Endothelial cell of umbilical vein (primary cell): ENCODE results near the gene CD44. TPM values are rescaled to one million over a fixed set of nuclear protein-coding genes. Genes with fewer than 3 reads are reported as not detected.

ENCODE experiments used
- BruUV-seq: library from RNA; stranded (reverse); fragments of 400-500 nt; replicated peaks from 2 replicates; lab custom pipeline; 2021; lab: Mats Ljungman, UMichigan
- CTCF ChIA-PET: fragments of 300-600, 350-600 bp; sonication (Branson Sonifier 250); formaldehyde crosslinking; loops from one replicate; lab custom pipeline; 2021; ENCODE audit warnings: antibody characterized with exemption, inconsistent platforms; lab: Charles Lee
- POLR2A ChIA-PET: fragments of 300-600, 350-600 bp; sonication (Branson Sonifier 250); formaldehyde crosslinking; loops from one replicate; lab custom pipeline; 2021; ENCODE audit warnings: antibody characterized with exemption, inconsistent platforms; lab: Charles Lee
- DNase-seq: peaks from one replicate; pipeline ENCODE4 v3.0.0-alpha.2; 2011; ENCODE audit warnings: low read depth, low spot score
- FAIRE-seq: peaks from 2 replicates; lab custom pipeline; 2011; peaks lifted over from hg19 to GRCh38; lab: Jason Lieb, UNC
- H2AFZ ChIP-seq: 2 replicates; pipeline ENCODE4 v1.6.0; 2012; ENCODE audit warnings: low read depth, low read length, control low read depth, inconsistent platforms
- H3K27ac ChIP-seq: 2 replicates; pipeline ENCODE4 v1.5.1; 2011; ENCODE audit warnings: low read depth, mild to moderate bottlenecking, control low read depth, low read length, moderate library complexity; ENCODE audit not compliant: insufficient read depth
- H3K27me3 ChIP-seq, 2 experiments: 2 replicates each; pipeline versions ENCODE4 v1.6.0 to v1.6.1; 2011; ENCODE audit warnings: low read length in 2 of 2, mixed read lengths in 1 of 2; ENCODE audit not compliant: control insufficient read depth in 2 of 2, insufficient read depth in 2 of 2
- H3K36me3 ChIP-seq, 2 experiments: 2 replicates in 1 of 2; 3 replicates in 1 of 2; pipeline ENCODE4 v1.5.1; 2011; ENCODE audit warnings: low read length in 2 of 2, mild to moderate bottlenecking in 1 of 2, moderate library complexity in 1 of 2; ENCODE audit not compliant: control insufficient read depth in 2 of 2, insufficient read depth in 2 of 2; ENCODE audit errors: extremely low read depth in 1 of 2
- H3K4me1 ChIP-seq: 3 replicates; pipeline ENCODE4 v1.5.1; 2011; ENCODE audit warnings: mild to moderate bottlenecking, low read length; ENCODE audit not compliant: control insufficient read depth, insufficient read depth; ENCODE audit errors: extremely low read depth
- H3K4me2 ChIP-seq: 2 replicates; pipeline ENCODE4 v1.6.1; 2011; ENCODE audit warnings: low read length, control low read depth, mixed read lengths; ENCODE audit not compliant: insufficient read depth
- H3K4me3 ChIP-seq, 3 experiments: fragments of 200-600 bp in 1 of 3; sonication (generic), shearing (Covaris generic) in 1 of 3; replicated peaks in 1 of 3; 2 replicates each; pipeline ENCODE4 v1.5.1; 2011 to 2016; ENCODE audit warnings: control low read depth in 3 of 3, low read length in 3 of 3, mild to moderate bottlenecking in 2 of 3, inconsistent platforms in 1 of 3, low read depth in 1 of 3, moderate library complexity in 1 of 3; ENCODE audit not compliant: insufficient read depth in 1 of 3
- H3K79me2 ChIP-seq: 2 replicates; pipeline ENCODE4 v1.6.0; 2012; ENCODE audit warnings: low read length, inconsistent platforms; ENCODE audit not compliant: control insufficient read depth, insufficient read depth
- H3K9ac ChIP-seq: replicated peaks from 2 replicates; pipeline ENCODE3; 2011; ENCODE audit warnings: low read length, control low read depth; ENCODE audit not compliant: insufficient read depth; ENCODE audit errors: extremely low read depth
- H3K9me1 ChIP-seq: replicated peaks from 3 replicates; pipeline ENCODE4 v1.6.0; 2011; ENCODE audit warnings: mild to moderate bottlenecking, low read length; ENCODE audit not compliant: control insufficient read depth, insufficient read depth; ENCODE audit errors: extremely low read depth
- H3K9me3 ChIP-seq: replicated peaks from 2 replicates; pipeline ENCODE4 v1.5.1; 2012; ENCODE audit warnings: low read length, inconsistent platforms; ENCODE audit not compliant: control insufficient read depth, insufficient read depth
- H4K20me1 ChIP-seq: replicated peaks from 2 replicates; pipeline ENCODE3; 2011; ENCODE audit warnings: mild to moderate bottlenecking, low read length; ENCODE audit not compliant: control insufficient read depth, insufficient read depth; ENCODE audit errors: extremely low read depth
- CTCF ChIP-seq, 2 donors: IDR thresholded peaks; 1 replicate in 1 of 2; 2 replicates in 1 of 2; pipeline ENCODE4 v1.5.1; 2011; ENCODE audit warnings: low read length in 2 of 2, mild to moderate bottlenecking in 2 of 2, moderate library complexity in 2 of 2, control low read depth in 1 of 2, inconsistent platforms in 1 of 2, low read depth in 1 of 2; ENCODE audit not compliant: insufficient read depth in 1 of 2; ENCODE audit errors: extremely low read depth in 1 of 2
- EZH2 ChIP-seq: IDR thresholded peaks from 2 replicates; pipeline ENCODE4 v1.6.1; 2012; ENCODE audit warnings: borderline replicate concordance, low read depth, mild to moderate bottlenecking, moderate library complexity, low read length, inconsistent platforms; ENCODE audit not compliant: severe bottlenecking
- FOS ChIP-seq: IDR thresholded peaks from 2 replicates; pipeline ENCODE4 v1.6.1; 2011; ENCODE audit warnings: mild to moderate bottlenecking, low read length, moderate library complexity, borderline replicate concordance; ENCODE audit not compliant: insufficient read depth
- GATA2 ChIP-seq: IDR thresholded peaks from 2 replicates; pipeline ENCODE4 v1.7.0; 2011; ENCODE audit warnings: low read depth, mild to moderate bottlenecking, moderate library complexity, mixed read lengths, low read length; ENCODE audit not compliant: insufficient read length, insufficient read depth
- JUN ChIP-seq: IDR thresholded peaks from 2 replicates; pipeline ENCODE4 v1.6.1; 2011; ENCODE audit warnings: borderline replicate concordance, low read depth; ENCODE audit not compliant: insufficient read length, insufficient read depth
- MAX ChIP-seq: IDR thresholded peaks from 2 replicates; pipeline ENCODE4 v1.6.1; 2011; ENCODE audit not compliant: insufficient read depth, insufficient read length
- MYC ChIP-seq: IDR thresholded peaks from one replicate; pipeline ENCODE4 v1.6.1; 2011; ENCODE audit warnings: mild to moderate bottlenecking, low read depth, low read length
- POLR2A ChIP-seq: IDR thresholded peaks from 2 replicates; pipeline ENCODE4 v1.6.1; 2012; ENCODE audit warnings: low read depth, mild to moderate bottlenecking, control low read depth, low read length
- POLR2AphosphoS5 ChIP-seq: IDR thresholded peaks from 2 replicates; pipeline ENCODE4 v1.6.1; 2012; ENCODE audit warnings: low read depth, mild to moderate bottlenecking, control low read depth, low read length, moderate library complexity; ENCODE audit not compliant: insufficient read depth
- dilution Hi-C: fragments of 300-500 bp; cut with MboI; formaldehyde crosslinking; loops from one replicate; pipeline ENCODE4 v1.15.0; 2019; ENCODE audit warnings: low sequenced_read_pairs; ENCODE audit not compliant: extremely low pct_ligation_motif_present
- intact Hi-C: fragments of 100-400 bp; cut with micrococcal nuclease; formaldehyde crosslinking; loops from one replicate; pipeline ENCODE4 v1.10.0; 2022
- polyA plus RNA-seq, 4 experiments: library from polyadenylated mRNA; depleted of rRNA in 3 of 4; stranded (reverse) in 3 of 4; unstranded in 1 of 4; fragments of >200 nt; gene quantifications; 2 replicates each; pipeline versions ENCODE4 v1.2.1 to v1.2.3, GENCODE V29; 2011 to 2012; ENCODE audit warnings: missing spikeins in 1 of 4
- total RNA-seq: library from RNA; stranded (reverse); gene quantifications from 2 replicates; pipeline ENCODE4 v1.2.3, GENCODE V29; 2021

CD44 gene
- total and polyA plus RNA-seq, 2 donors (not counting 3 experiments of a cell fraction or from before 2014, with no cell fraction given): 25.5 to 26.3 TPM

- no peak for DNase-seq
- H2AFZ ChIP-seq: no peak overlapping the region
- BruUV-seq: no TSS peak
- H3K27ac ChIP-seq: no peak overlapping the region
- no peak for TF ChIP-seq MYC
- no peak for TF ChIP-seq GATA2
- TF ChIP-seq POLR2A: no peak
- TF ChIP-seq POLR2AphosphoS5: no peak
- TF ChIP-seq FOS: no peak
- no peak for TF ChIP-seq JUN
- TF ChIP-seq MAX: no peak
- TF ChIP-seq CTCF (IDR thresholded peaks at IDR 0.05; ENCODE audit: extremely low read depth in 1 of 2, insufficient read depth in 1 of 2, low read depth in 1 of 2, low read length in 2 of 2): no peak
- no peak for TF ChIP-seq EZH2
- no peak overlapping the region for H3K4me3 ChIP-seq
- H3K79me2 ChIP-seq: peaks cover 83% of the 10 kb centered on the region
- ChIA-PET CTCF (no interaction called here), POLR2A (interaction anchor here (0.7 kb wide), 1 partner anchor 10 kb away, joined by 4 read pairs; no protein-coding TSS in a partner anchor)
- intact Hi-C loops: loop anchor here (5.0 kb wide), 1 partner anchor 137 kb away; no protein-coding TSS in a partner anchor
- no peaks in the 10 kb centered on the region for H3K27me3 ChIP-seq
- dilution Hi-C loops: no loop called here
- no peak overlapping the region for H3K4me2 ChIP-seq
- H3K36me3 ChIP-seq: no peaks in the 10 kb centered on the region
- FAIRE-seq: no peak
- no peaks in the 10 kb centered on the region for H4K20me1 ChIP-seq
- H3K4me1 ChIP-seq: peaks cover 43% of the 10 kb centered on the region
- no peaks in the 10 kb centered on the region for H3K9me1 ChIP-seq
- H3K9me3 ChIP-seq: no peaks in the 10 kb centered on the region
- H3K9ac ChIP-seq: no peak overlapping the region
Measured at GRCh38 chr11:35169112-35169511, 30.1 kb downstream of the CD44 start.
